Kidney (tissue), 14 donors: ENCODE results near the gene SPP1. TPM values are rescaled to one million over a fixed set of nuclear protein-coding genes. Genes with fewer than 3 reads are reported as not detected.

Experiments used
- DNase-seq, 5 donors: peaks; one replicate each; pipeline ENCODE4 v3.0.0-alpha.2; 2013 to 2020
- FAIRE-seq: peaks from 2 replicates; lab custom pipeline; 2012; peaks lifted over from hg19 to GRCh38; lab: Jason Lieb, UNC
- H3K27ac ChIP-seq, 2 donors: one replicate each; pipeline ENCODE4 v1.7.0; 2013; ENCODE audit warnings: low read depth in 2 of 2, low read length in 2 of 2, inconsistent platforms in 1 of 2
- H3K27me3 ChIP-seq: one replicate; pipeline ENCODE4 v1.7.1; 2013; ENCODE audit warnings: low read length, inconsistent platforms; ENCODE audit not compliant: control insufficient read depth, insufficient read depth
- H3K36me3 ChIP-seq, 3 donors: one replicate each; pipeline versions ENCODE4 v1.7.0 to v1.7.1; 2013; ENCODE audit warnings: low read length in 3 of 3, control low read depth in 1 of 3, inconsistent platforms in 1 of 3; ENCODE audit not compliant: insufficient read depth in 3 of 3, control insufficient read depth in 2 of 3
- H3K4me1 ChIP-seq, 3 donors: one replicate each; pipeline versions ENCODE4 v1.7.0 to v1.7.1; 2013; ENCODE audit warnings: low read length in 3 of 3, inconsistent platforms in 1 of 3, low read depth in 1 of 3; ENCODE audit not compliant: control insufficient read depth in 2 of 3, insufficient read depth in 2 of 3
- H3K4me3 ChIP-seq, 3 donors: one replicate each; pipeline versions ENCODE4 v1.7.0 to v1.8.1; 2013; ENCODE audit warnings: low read length in 3 of 3, control low read depth in 1 of 3, inconsistent platforms in 1 of 3
- H3K9ac ChIP-seq, 3 donors: one replicate each; pipeline versions ENCODE4 v1.7.0 to v1.7.1; 2013; ENCODE audit warnings: low read length in 3 of 3, control low read depth in 1 of 3, inconsistent platforms in 1 of 3
- H3K9me3 ChIP-seq, 3 donors: one replicate each; pipeline versions ENCODE4 v1.7.0 to v1.7.1; 2013; ENCODE audit warnings: low read length in 3 of 3, control low read depth in 1 of 3, inconsistent platforms in 1 of 3; ENCODE audit not compliant: control insufficient read depth in 2 of 3, insufficient read depth in 1 of 3
- intact Hi-C: fragments of 100-400 bp; cut with DNase I; formaldehyde crosslinking; loops from one replicate; pipeline ENCODE4 v1.11.1; 2022
- polyA plus RNA-seq: library from polyadenylated mRNA; stranded (reverse); fragments of 350-450 nt; fragmentation: Illumina TruSeq; extraction: RNeasy Lipid Tissue Mini Kit (QIAGEN cat#74804); gene quantifications from one replicate; pipeline ENCODE4 v1.2.3, GENCODE V29; 2014; ENCODE audit warnings: low read depth, low replicate concordance; ENCODE audit not compliant: insufficient read depth
- total RNA-seq: library from RNA; stranded (reverse); fragmentation: NEBNext Ultra II Directional; extraction: Animal tissue kit (Norgen Biotek cat#: 25700); gene quantifications from one replicate; pipeline ENCODE4 v1.2.1, GENCODE V29; 2021
- TF ChIP-seq, protein P1 (sequence below): IDR thresholded peaks from 3 replicates; pipeline ENCODE4 v1.5.1; 2012; ENCODE audit warnings: mild to moderate bottlenecking, moderate library complexity, borderline replicate concordance; ENCODE audit not compliant: insufficient read depth; ENCODE audit errors: extremely low read depth
- donor health status: control.
- donor health status: control.
- donor health status: control.
- donor health status: control.
- donor health status: control.
- donor health status: DM: yes; HTN: yes; CAD: no.
- donor health status: Normal renal cell carcinoma (clear cell type).

SPP1 gene
- total and polyA plus RNA-seq, 2 donors from 2014 or later: 5,484 to 6,594 TPM

DNA sequence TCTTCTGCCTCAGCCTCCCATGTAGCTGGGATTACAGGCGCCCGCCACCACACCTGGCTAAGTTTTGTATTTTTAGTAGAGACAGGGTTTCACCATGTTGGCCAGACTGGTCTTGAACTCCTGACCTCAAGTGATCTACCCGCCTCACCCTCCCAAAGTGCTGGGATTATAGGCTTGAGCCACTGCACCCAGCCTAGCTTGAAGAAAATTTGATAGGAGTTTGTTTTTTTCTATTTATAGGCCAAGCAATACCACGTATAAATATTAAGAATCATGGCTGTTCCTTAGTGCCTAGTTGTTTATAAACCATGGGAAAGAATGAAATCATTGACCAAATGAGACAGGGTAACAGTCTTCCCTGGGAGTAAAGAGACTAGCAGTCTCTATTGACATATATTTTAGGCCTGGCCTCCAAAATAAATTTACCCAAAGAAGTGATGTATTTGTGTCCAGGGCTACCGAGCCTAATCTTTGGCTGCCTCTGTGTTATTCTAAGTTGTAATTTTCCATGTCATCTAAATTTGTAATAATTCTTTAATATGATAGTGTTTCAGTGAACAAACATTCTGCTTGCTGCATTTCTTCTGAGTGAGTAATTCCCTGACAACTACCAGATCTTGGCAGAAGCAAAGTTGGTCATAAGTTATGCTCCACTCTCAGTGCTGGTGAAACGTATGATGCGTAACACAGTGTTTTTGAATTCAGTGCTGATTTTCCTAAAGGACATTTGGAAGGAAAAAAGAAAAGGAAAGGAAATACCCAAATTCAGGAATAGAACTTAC, 42.2 kb downstream of the SPP1 start:
- Histone ChIP-seq H3K9me3 (no peaks in the 10 kb centered on the region), H3K27me3 (no peaks in the 10 kb centered on the region), H3K9ac (no peak overlapping the region), H3K27ac (peak overlapping the region; percentile 66 to 80), H3K4me1 (peaks cover 3 to 55% (median 16%) of the 10 kb centered on the region in 3 donors), H3K36me3 (peaks cover 0 to 4% (median 0%) of the 10 kb centered on the region in 3 donors), H3K4me3 (no peak overlapping the region)
- DNase-seq (peak in 1 of 5 donors; percentile 53), FAIRE-seq (peak; percentile 84)
- intact Hi-C loops: no loop called here
- TF ChIP-seq, protein P1, sequence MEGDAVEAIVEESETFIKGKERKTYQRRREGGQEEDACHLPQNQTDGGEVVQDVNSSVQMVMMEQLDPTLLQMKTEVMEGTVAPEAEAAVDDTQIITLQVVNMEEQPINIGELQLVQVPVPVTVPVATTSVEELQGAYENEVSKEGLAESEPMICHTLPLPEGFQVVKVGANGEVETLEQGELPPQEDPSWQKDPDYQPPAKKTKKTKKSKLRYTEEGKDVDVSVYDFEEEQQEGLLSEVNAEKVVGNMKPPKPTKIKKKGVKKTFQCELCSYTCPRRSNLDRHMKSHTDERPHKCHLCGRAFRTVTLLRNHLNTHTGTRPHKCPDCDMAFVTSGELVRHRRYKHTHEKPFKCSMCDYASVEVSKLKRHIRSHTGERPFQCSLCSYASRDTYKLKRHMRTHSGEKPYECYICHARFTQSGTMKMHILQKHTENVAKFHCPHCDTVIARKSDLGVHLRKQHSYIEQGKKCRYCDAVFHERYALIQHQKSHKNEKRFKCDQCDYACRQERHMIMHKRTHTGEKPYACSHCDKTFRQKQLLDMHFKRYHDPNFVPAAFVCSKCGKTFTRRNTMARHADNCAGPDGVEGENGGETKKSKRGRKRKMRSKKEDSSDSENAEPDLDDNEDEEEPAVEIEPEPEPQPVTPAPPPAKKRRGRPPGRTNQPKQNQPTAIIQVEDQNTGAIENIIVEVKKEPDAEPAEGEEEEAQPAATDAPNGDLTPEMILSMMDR: no peak

DNA sequence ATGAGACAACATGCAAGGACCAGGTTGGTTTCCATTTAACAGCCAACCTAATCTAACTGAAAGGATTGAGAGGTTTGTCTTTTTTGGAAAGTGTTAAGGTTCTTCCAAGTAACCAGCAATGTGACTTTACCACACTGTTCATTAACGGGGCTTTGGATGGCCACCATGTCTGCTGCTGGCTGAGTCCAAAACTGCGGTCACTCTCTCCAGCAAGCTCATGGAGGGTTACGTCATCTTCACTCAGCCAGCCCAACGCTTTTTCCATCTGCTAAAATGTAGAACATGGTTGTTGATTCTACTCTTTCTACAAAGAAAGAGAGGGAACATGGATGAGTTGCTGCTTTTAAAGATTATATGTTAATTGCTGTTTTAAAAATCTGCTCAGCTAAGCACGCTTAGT, 43.0 kb downstream of the SPP1 start:
- intact Hi-C loops: no loop called here
- no peak overlapping the region for H3K9ac ChIP-seq
- no peak overlapping the region for H3K4me3 ChIP-seq
- DNase-seq (no peak), FAIRE-seq (no peak)
- no peaks in the 10 kb centered on the region for H3K27me3 ChIP-seq
- peak overlapping the region; percentile 27 to 78 for H3K27ac ChIP-seq
- TF ChIP-seq, protein P1: no peak
- H3K36me3 ChIP-seq: peaks cover 0 to 5% (median 0%) of the 10 kb centered on the region in 3 donors
- H3K4me1 ChIP-seq: peaks cover 3 to 48% (median 12%) of the 10 kb centered on the region in 3 donors
- no peaks in the 10 kb centered on the region for H3K9me3 ChIP-seq

DNA sequence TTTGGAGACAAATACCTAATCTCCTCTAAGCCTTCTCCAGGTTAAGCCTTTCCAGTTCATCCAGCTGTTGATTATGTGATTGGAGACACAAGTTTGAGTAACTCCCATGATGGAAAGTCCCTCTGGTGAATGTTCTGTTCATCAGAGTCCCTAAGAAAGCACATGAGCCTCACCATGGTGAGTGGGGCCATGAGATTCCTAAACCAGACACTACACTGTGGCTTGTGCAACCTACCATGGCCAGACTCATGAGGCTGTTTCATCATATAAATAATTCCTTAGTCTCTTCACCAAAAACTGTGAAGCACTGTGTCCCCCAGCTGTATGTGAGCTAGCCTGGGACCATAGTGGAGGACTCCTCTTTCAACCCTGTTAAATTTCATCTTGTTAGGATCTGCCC, 46.3 kb downstream of the SPP1 start:
- intact Hi-C loops: no loop called here

More for the DNA sequence above, 46.3 kb downstream of the SPP1 start:
- DNase-seq (no peak), FAIRE-seq (no peak)
- H3K27me3 ChIP-seq: no peaks in the 10 kb centered on the region
- H3K4me3 ChIP-seq: no peak overlapping the region
- no peak overlapping the region for H3K9ac ChIP-seq
- H3K27ac ChIP-seq: no peak overlapping the region
- TF ChIP-seq, protein P1: no peak
- H3K9me3 ChIP-seq: peaks cover 0 to 1% (median 0%) of the 10 kb centered on the region in 3 donors
- peaks cover 3 to 35% (median 6%) of the 10 kb centered on the region in 3 donors for H3K4me1 ChIP-seq
- H3K36me3 ChIP-seq: peaks cover 0 to 5% (median 0%) of the 10 kb centered on the region in 3 donors
